Endodermal cell (in vitro differentiated cells): Measurements from ENCODE around the gene NANS. TPM values are rescaled to one million over a fixed set of nuclear protein-coding genes. Genes with fewer than 3 reads are reported as not detected.
"Not testable (repeated sequence)": the region's sequence is repeated elsewhere in the genome, so short reads cannot be mapped to it uniquely, and the experiment has no call there.

Experiments
- DNase-seq: peaks from one replicate; pipeline ENCODE4 v3.0.0-alpha.2; 2017
- H3K27ac ChIP-seq: 2 replicates; pipeline ENCODE4 v1.5.1; 2013; ENCODE audit warnings: mild to moderate bottlenecking, low read depth, low read length, moderate library complexity
- H3K27me3 ChIP-seq: 2 replicates; pipeline ENCODE4 v1.6.1; 2013; ENCODE audit warnings: mild to moderate bottlenecking, low read length, moderate library complexity; ENCODE audit not compliant: insufficient read depth, control insufficient read depth, poor library complexity, severe bottlenecking
- H3K36me3 ChIP-seq: 2 replicates; pipeline ENCODE4 v1.7.0; 2013; ENCODE audit warnings: mild to moderate bottlenecking, low read length, moderate library complexity; ENCODE audit not compliant: control insufficient read depth, insufficient read depth
- H3K4me1 ChIP-seq: one replicate; pipeline ENCODE4 v1.7.0; 2013; ENCODE audit warnings: low read length; ENCODE audit not compliant: control insufficient read depth, insufficient read depth
- H3K4me3 ChIP-seq: 2 replicates; pipeline ENCODE4 v1.5.1; 2013; ENCODE audit warnings: mild to moderate bottlenecking, low read length, moderate library complexity
- H3K9ac ChIP-seq: 2 replicates; pipeline ENCODE4 v1.6.1; 2013; ENCODE audit warnings: mild to moderate bottlenecking, low read length, moderate library complexity; ENCODE audit not compliant: poor library complexity, severe bottlenecking; ENCODE audit errors: extremely low read depth
- H3K9me3 ChIP-seq: 2 replicates; pipeline ENCODE4 v1.6.1; 2013; ENCODE audit warnings: mild to moderate bottlenecking, low read length, moderate library complexity; ENCODE audit not compliant: control insufficient read depth
- H3K27ac Mint-ChIP-seq: 2 replicates; pipeline ENCODE4 v1.8.0; 2020; ENCODE audit warnings: mixed read lengths
- H3K27me3 Mint-ChIP-seq: 2 replicates; pipeline ENCODE4 v1.8.0; 2021; ENCODE audit warnings: mild to moderate bottlenecking, mixed read lengths; ENCODE audit not compliant: insufficient read depth
- H3K36me3 Mint-ChIP-seq: 2 replicates; pipeline ENCODE4 v1.8.0; 2020; ENCODE audit warnings: low read depth, mixed read lengths
- H3K4me1 Mint-ChIP-seq: 2 replicates; pipeline ENCODE4 v1.8.0; 2020; ENCODE audit warnings: mixed read lengths
- H3K4me3 Mint-ChIP-seq: 2 replicates; pipeline ENCODE4 v1.8.0; 2020; ENCODE audit warnings: mild to moderate bottlenecking, moderate library complexity, mixed read lengths
- H3K9me3 Mint-ChIP-seq: 2 replicates; pipeline ENCODE4 v1.8.0; 2020; ENCODE audit warnings: mild to moderate bottlenecking, mixed read lengths
- WGBS, 2 experiments: methylation state at CpG; one replicate each; pipeline versions ENCODE4 v1.1.5 to v1.1.7; 2013; ENCODE audit warnings: missing lambda C conversion rate in 2 of 2, mixed read lengths in 1 of 2; ENCODE audit not compliant: insufficient coverage in 1 of 2, insufficient read length in 1 of 2; 5-methylcytosine and 5-hydroxymethylcytosine counted together
- total RNA-seq, 2 donors: library from RNA; stranded (reverse); fragmentation: NEBNext Ultra II Directional in 1 of 2; extraction: Animal tissue kit (Norgen Biotek cat#: 25700) in 1 of 2; gene quantifications; 2 replicates in 1 of 2; 3 replicates in 1 of 2; pipeline ENCODE4 v1.2.1, GENCODE V29; 2021
- TF ChIP-seq, protein P1 (sequence below): fragments of 200-600 bp; sonication (generic); conservative IDR thresholded peaks from 2 replicates; pipeline ENCODE4 v1.5.0; 2021; ENCODE audit warnings: antibody characterized with exemption, mild to moderate bottlenecking

Gene NANS
- total RNA-seq, 2 donors from 2014 or later, result 46.2 to 50.4 TPM

GRCh38 chr9:98129451-98129881 lies 72.9 kb downstream of the NANS start:
- H3K9ac ChIP-seq, result no peak overlapping the region
- Mint-ChIP-seq H3K36me3 (peaks cover 51% of the 10 kb centered on the region), H3K27me3 (no peaks in the 10 kb centered on the region), H3K4me3 (no peak overlapping the region), H3K27ac (no peak overlapping the region), H3K9me3 (no peaks in the 10 kb centered on the region), H3K4me1 (peaks cover 8% of the 10 kb centered on the region)
- no peak overlapping the region for H3K27ac ChIP-seq
- no peaks in the 10 kb centered on the region for H3K27me3 ChIP-seq
- TF ChIP-seq, protein P1, sequence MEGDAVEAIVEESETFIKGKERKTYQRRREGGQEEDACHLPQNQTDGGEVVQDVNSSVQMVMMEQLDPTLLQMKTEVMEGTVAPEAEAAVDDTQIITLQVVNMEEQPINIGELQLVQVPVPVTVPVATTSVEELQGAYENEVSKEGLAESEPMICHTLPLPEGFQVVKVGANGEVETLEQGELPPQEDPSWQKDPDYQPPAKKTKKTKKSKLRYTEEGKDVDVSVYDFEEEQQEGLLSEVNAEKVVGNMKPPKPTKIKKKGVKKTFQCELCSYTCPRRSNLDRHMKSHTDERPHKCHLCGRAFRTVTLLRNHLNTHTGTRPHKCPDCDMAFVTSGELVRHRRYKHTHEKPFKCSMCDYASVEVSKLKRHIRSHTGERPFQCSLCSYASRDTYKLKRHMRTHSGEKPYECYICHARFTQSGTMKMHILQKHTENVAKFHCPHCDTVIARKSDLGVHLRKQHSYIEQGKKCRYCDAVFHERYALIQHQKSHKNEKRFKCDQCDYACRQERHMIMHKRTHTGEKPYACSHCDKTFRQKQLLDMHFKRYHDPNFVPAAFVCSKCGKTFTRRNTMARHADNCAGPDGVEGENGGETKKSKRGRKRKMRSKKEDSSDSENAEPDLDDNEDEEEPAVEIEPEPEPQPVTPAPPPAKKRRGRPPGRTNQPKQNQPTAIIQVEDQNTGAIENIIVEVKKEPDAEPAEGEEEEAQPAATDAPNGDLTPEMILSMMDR, result no peak
- H3K4me1 ChIP-seq, result peaks cover 10% of the 10 kb centered on the region
- peaks cover 10% of the 10 kb centered on the region for H3K36me3 ChIP-seq
- H3K4me3 ChIP-seq, result no peak overlapping the region
- no peak for DNase-seq
- no peaks in the 10 kb centered on the region for H3K9me3 ChIP-seq
- 81 to 91% methylated on average over 4 to 10 of the region's 10 CpGs for WGBS, 2 experiments

- not testable (repeated sequence) for H3K9me3 Mint-ChIP-seq, H3K27ac Mint-ChIP-seq, H3K27me3 Mint-ChIP-seq, H3K27me3 ChIP-seq, H3K4me1 ChIP-seq, H3K4me1 Mint-ChIP-seq, H3K9me3 ChIP-seq, H3K36me3 ChIP-seq, H3K27ac ChIP-seq, DNase-seq, H3K4me3 Mint-ChIP-seq, H3K9ac ChIP-seq, H3K4me3 ChIP-seq
- 95 to 96% methylated on average over 4 of the region's 4 CpGs for WGBS, 2 experiments
- peaks cover 47% of the 10 kb centered on the region for H3K36me3 Mint-ChIP-seq
These were observed 73.5 kb downstream of the NANS start for GRCh38 chr9:98130060-98130459.

- TF ChIP-seq, protein P1, result no peak
- Histone ChIP-seq H3K4me1 (peaks cover 10% of the 10 kb centered on the region), H3K27me3 (no peaks in the 10 kb centered on the region), H3K27ac (no peak overlapping the region), H3K9ac (no peak overlapping the region), H3K4me3 (no peak overlapping the region), H3K36me3 (peaks cover 5% of the 10 kb centered on the region), H3K9me3 (no peaks in the 10 kb centered on the region)
- Mint-ChIP-seq H3K27me3 (no peaks in the 10 kb centered on the region), H3K36me3 (peaks cover 47% of the 10 kb centered on the region), H3K4me3 (no peak overlapping the region), H3K4me1 (peaks cover 8% of the 10 kb centered on the region), H3K27ac (no peak overlapping the region), H3K9me3 (no peaks in the 10 kb centered on the region)
- WGBS, 2 experiments, result 96 to 97% methylated on average over 13 of the region's 13 CpGs
- DNase-seq, result peak; percentile 31
These were observed 74.2 kb downstream of the NANS start for GRCh38 chr9:98130576-98131228.

GRCh38 chr9:98132158-98132557 lies 75.6 kb downstream of the NANS start:
- no peak overlapping the region for H3K27ac ChIP-seq
- peaks cover 11% of the 10 kb centered on the region for H3K36me3 ChIP-seq
- H3K4me1 ChIP-seq, result peaks cover 10% of the 10 kb centered on the region
- Mint-ChIP-seq H3K4me3 (no peak overlapping the region), H3K4me1 (peaks cover 8% of the 10 kb centered on the region), H3K36me3 (peaks cover 38% of the 10 kb centered on the region), H3K27me3 (no peaks in the 10 kb centered on the region), H3K27ac (no peak overlapping the region), H3K9me3 (no peaks in the 10 kb centered on the region)
- no peak for DNase-seq
- no peak overlapping the region for H3K9ac ChIP-seq
- no peak overlapping the region for H3K4me3 ChIP-seq
- no peaks in the 10 kb centered on the region for H3K9me3 ChIP-seq
- TF ChIP-seq, protein P1, result no peak
- H3K27me3 ChIP-seq, result no peaks in the 10 kb centered on the region
- WGBS, 2 experiments, result 93% methylated on average over 5 to 9 of the region's 9 CpGs
